Panc1 (cell line): ENCODE data around the gene NAT10.
"Not testable (repeated sequence)": the region's sequence is repeated elsewhere in the genome, so short reads cannot be mapped to it uniquely, and the experiment has no call there.

Experiments used
- CTCF ChIP-seq: fragments of 450-650 bp; IDR thresholded peaks from 2 replicates; pipeline ENCODE4 v1.5.1; 2017; ENCODE audit warnings: mild to moderate bottlenecking
- POLR2AphosphoS5 ChIP-seq: IDR thresholded peaks from 2 replicates; pipeline ENCODE4 v1.6.1; 2012; ENCODE audit warnings: mild to moderate bottlenecking, low read depth, low read length, moderate library complexity
- REST ChIP-seq, 2 experiments: IDR thresholded peaks; 2 replicates each; pipeline ENCODE4 v1.6.1; 2011 to 2012; ENCODE audit warnings: low read depth in 2 of 2, control low read depth in 1 of 2, low read length in 1 of 2, mild to moderate bottlenecking in 1 of 2, moderate library complexity in 1 of 2; ENCODE audit not compliant: insufficient read depth in 1 of 2
- TCF7L2 ChIP-seq: IDR thresholded peaks from 2 replicates; pipeline ENCODE4 v1.6.1; 2011; ENCODE audit warnings: mild to moderate bottlenecking, low read depth, low read length, inconsistent platforms

- TF ChIP-seq POLR2AphosphoS5; CTCF; TCF7L2; REST (IDR thresholded peaks at IDR 0.05; ENCODE audit: insufficient read depth in 1 of 2, low read depth in 2 of 2, low read length in 1 of 2): not testable (repeated sequence)
These were observed 75.4 kb downstream of the NAT10 start for GRCh38 chr11:34180814-34181165.
